SU-DHL-6 (cell line): ENCODE measurements around the gene MRPL34.

Experiments used
- EZH2phosphoT487 ChIP-seq: fragments of 200-600 bp; sonication (generic), shearing (Covaris generic); conservative IDR thresholded peaks from 2 replicates; pipeline ENCODE4 v1.6.1; 2018; ENCODE audit warnings: mild to moderate bottlenecking, antibody characterized with exemption, low read length, moderate library complexity, mixed read lengths
- TF ChIP-seq, protein P1 (sequence below): fragments of 200-600 bp; sonication (generic); IDR thresholded peaks from one replicate; pipeline ENCODE4 v1.5.1; 2017; ENCODE audit warnings: antibody characterized with exemption, mild to moderate bottlenecking, low read length, moderate library complexity; ENCODE audit not compliant: insufficient read depth, poor library complexity, severe bottlenecking

DNA sequence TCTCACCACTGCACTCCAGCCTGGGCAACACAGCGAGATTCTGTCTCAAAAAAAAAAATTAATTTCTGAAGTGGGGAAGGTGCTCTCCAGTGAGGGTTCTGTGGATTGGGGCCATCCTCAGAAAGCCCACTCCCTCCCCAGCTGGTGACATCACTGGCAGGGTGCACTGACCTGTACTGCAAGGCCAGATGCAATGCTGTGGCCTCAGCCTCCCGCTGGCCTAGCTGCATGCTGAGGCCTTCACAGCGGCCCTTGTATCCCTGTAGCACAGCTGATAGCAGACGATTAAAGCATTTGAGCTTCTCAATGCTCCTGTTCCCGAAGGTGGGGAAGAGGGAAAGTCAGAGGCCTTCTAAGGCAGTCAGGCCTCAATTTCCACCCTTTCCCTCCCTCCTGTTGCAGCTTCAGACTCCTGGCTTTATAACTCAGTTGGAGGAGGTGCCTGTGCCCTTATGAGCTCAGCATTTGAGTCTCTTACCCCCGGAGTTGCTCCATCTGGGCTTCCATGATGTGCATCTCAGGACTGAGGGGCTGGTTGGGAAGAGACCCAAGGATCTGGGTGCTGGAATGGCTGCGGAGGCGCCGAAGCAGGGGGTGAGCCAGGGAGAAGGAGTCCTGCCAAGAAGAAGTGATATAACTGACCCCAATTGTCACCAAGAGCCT, 46.4 kb upstream of the MRPL34 start:
- TF ChIP-seq, protein P1, sequence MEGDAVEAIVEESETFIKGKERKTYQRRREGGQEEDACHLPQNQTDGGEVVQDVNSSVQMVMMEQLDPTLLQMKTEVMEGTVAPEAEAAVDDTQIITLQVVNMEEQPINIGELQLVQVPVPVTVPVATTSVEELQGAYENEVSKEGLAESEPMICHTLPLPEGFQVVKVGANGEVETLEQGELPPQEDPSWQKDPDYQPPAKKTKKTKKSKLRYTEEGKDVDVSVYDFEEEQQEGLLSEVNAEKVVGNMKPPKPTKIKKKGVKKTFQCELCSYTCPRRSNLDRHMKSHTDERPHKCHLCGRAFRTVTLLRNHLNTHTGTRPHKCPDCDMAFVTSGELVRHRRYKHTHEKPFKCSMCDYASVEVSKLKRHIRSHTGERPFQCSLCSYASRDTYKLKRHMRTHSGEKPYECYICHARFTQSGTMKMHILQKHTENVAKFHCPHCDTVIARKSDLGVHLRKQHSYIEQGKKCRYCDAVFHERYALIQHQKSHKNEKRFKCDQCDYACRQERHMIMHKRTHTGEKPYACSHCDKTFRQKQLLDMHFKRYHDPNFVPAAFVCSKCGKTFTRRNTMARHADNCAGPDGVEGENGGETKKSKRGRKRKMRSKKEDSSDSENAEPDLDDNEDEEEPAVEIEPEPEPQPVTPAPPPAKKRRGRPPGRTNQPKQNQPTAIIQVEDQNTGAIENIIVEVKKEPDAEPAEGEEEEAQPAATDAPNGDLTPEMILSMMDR: no peak
- TF ChIP-seq EZH2phosphoT487: no peak
